Neuronal stem cell (in vitro differentiated cells): Measurements from ENCODE around the gene TSPEAR.

Experiments used
- DNase-seq: peaks from one replicate; pipeline ENCODE4 v3.0.0-alpha.2; 2013; ENCODE audit warnings: low spot score
- H2AFZ ChIP-seq: one replicate; pipeline ENCODE4 v1.6.1; 2013; ENCODE audit warnings: mild to moderate bottlenecking, low read length, inconsistent platforms
- H2AK5ac ChIP-seq: 2 replicates; pipeline ENCODE4 v1.6.1; 2013; ENCODE audit warnings: low read depth, mild to moderate bottlenecking, inconsistent platforms, low read length, moderate library complexity, mixed read lengths
- H2BK120ac ChIP-seq: 2 replicates; pipeline ENCODE4 v1.6.1; 2013; ENCODE audit warnings: low read depth, mild to moderate bottlenecking, inconsistent platforms, low read length, moderate library complexity, mixed read lengths
- H2BK12ac ChIP-seq: one replicate; pipeline ENCODE4 v1.6.1; 2013; ENCODE audit warnings: low read length, inconsistent platforms
- H2BK15ac ChIP-seq: 2 replicates; pipeline ENCODE4 v1.6.1; 2013; ENCODE audit warnings: mild to moderate bottlenecking, low read length, inconsistent platforms, mixed read lengths
- H2BK5ac ChIP-seq: one replicate; pipeline ENCODE4 v1.6.1; 2013; ENCODE audit warnings: inconsistent platforms, mild to moderate bottlenecking, low read length, moderate library complexity
- H3K14ac ChIP-seq: one replicate; pipeline ENCODE4 v1.6.1; 2013; ENCODE audit warnings: low read length, inconsistent platforms
- H3K18ac ChIP-seq: 2 replicates; pipeline ENCODE4 v1.6.1; 2013; ENCODE audit warnings: low read length, inconsistent platforms
- H3K23ac ChIP-seq: 2 replicates; pipeline ENCODE4 v1.6.1; 2013; ENCODE audit warnings: low read depth, mild to moderate bottlenecking, mixed read lengths, low read length, inconsistent platforms; ENCODE audit not compliant: poor library complexity
- H3K27ac ChIP-seq: replicated peaks from 3 replicates; pipeline ENCODE4 v1.5.1; 2013; ENCODE audit warnings: low read length, inconsistent platforms
- H3K27me3 ChIP-seq, 3 experiments: 2 replicates each; pipeline ENCODE4 v1.6.1; 2013; ENCODE audit warnings: low read length in 3 of 3, mild to moderate bottlenecking in 2 of 3, inconsistent platforms in 1 of 3, low read depth in 1 of 3, mixed read lengths in 1 of 3, moderate library complexity in 1 of 3; ENCODE audit not compliant: control insufficient read depth in 3 of 3, insufficient read depth in 3 of 3
- H3K36me3 ChIP-seq, 2 donors: replicated peaks in 1 of 2; 2 replicates each; pipeline ENCODE4 v1.6.1; 2013; ENCODE audit warnings: low read length in 2 of 2; ENCODE audit not compliant: control insufficient read depth in 2 of 2, insufficient read depth in 2 of 2
- H3K4ac ChIP-seq: 2 replicates; pipeline ENCODE4 v1.6.1; 2013; ENCODE audit warnings: inconsistent platforms, mild to moderate bottlenecking, low read length, moderate library complexity
- H3K4me1 ChIP-seq, 2 donors: 1 replicate in 1 of 2; 2 replicates in 1 of 2; pipeline ENCODE4 v1.6.1; 2013; ENCODE audit warnings: low read length in 2 of 2, low read depth in 1 of 2; ENCODE audit not compliant: control insufficient read depth in 2 of 2, insufficient read depth in 1 of 2
- H3K4me2 ChIP-seq: one replicate; pipeline ENCODE4 v1.6.1; 2013; ENCODE audit warnings: mild to moderate bottlenecking, low read length, inconsistent platforms; ENCODE audit not compliant: insufficient read depth, poor library complexity, severe bottlenecking
- H3K4me3 ChIP-seq, 2 donors: 2 replicates each; pipeline ENCODE4 v1.5.1; 2013; ENCODE audit warnings: low read length in 2 of 2, mild to moderate bottlenecking in 2 of 2, inconsistent platforms in 1 of 2, moderate library complexity in 1 of 2
- H3K79me1 ChIP-seq: one replicate; pipeline ENCODE4 v1.6.1; 2013; ENCODE audit warnings: low read depth, mild to moderate bottlenecking, inconsistent platforms, low read length, moderate library complexity
- H3K9ac ChIP-seq: one replicate; pipeline ENCODE4 v1.6.1; 2013; ENCODE audit warnings: mild to moderate bottlenecking, low read depth, low read length, inconsistent platforms; ENCODE audit not compliant: poor library complexity
- H3K9me3 ChIP-seq, 2 donors: replicated peaks in 1 of 2; 2 replicates each; pipeline versions ENCODE3 to v1.6.1; 2013; ENCODE audit warnings: low read length in 2 of 2, mild to moderate bottlenecking in 2 of 2, inconsistent platforms in 1 of 2, low read depth in 1 of 2, mixed read lengths in 1 of 2, moderate library complexity in 1 of 2; ENCODE audit not compliant: control insufficient read depth in 2 of 2, insufficient read depth in 1 of 2
- H4K8ac ChIP-seq: one replicate; pipeline ENCODE4 v1.6.1; 2013; ENCODE audit warnings: low read depth, mild to moderate bottlenecking, inconsistent platforms, low read length, moderate library complexity
- H4K91ac ChIP-seq: one replicate; pipeline ENCODE4 v1.6.1; 2013; ENCODE audit warnings: low read length, low read depth, mild to moderate bottlenecking, inconsistent platforms; ENCODE audit not compliant: poor library complexity
- WGBS, 2 donors: extraction: QIAGEN DNeasy Blood & Tissue Kit; methylation state at CpG; one replicate each; pipeline ENCODE4 v1.1.7; 2013; ENCODE audit warnings: missing lambda C conversion rate in 2 of 2, mixed read lengths in 1 of 2; ENCODE audit not compliant: insufficient read length in 2 of 2, insufficient replicate concordance in 1 of 2; ENCODE audit errors: extremely low coverage in 2 of 2; 5-methylcytosine and 5-hydroxymethylcytosine counted together

TSPEAR gene

GRCh38 chr21:44749116-44749758, 37.9 kb upstream of the TSPEAR start:
- H2BK5ac ChIP-seq, result peak overlapping the region; percentile 46
- H3K18ac ChIP-seq, result peak overlapping the region; percentile 49
- H2BK120ac ChIP-seq, result no peak overlapping the region
- H3K4ac ChIP-seq, result no peak overlapping the region
- H2BK12ac ChIP-seq, result no peak overlapping the region
- no peak overlapping the region for H3K9ac ChIP-seq
- H3K79me1 ChIP-seq, result no peaks in the 10 kb centered on the region
- peak overlapping the region; percentile 45 for H3K23ac ChIP-seq
- H2AFZ ChIP-seq, result peak overlapping the region; percentile 48
- peaks cover 2 to 12% of the 10 kb centered on the region in 2 donors for H3K4me1 ChIP-seq
- peaks cover 0 to 15% (median 0%) of the 10 kb centered on the region in 3 experiments for H3K27me3 ChIP-seq
- WGBS, 2 donors, result no CpG with 5 or more reads among the region's 26 CpGs
- H2AK5ac ChIP-seq, result peak overlapping the region; percentile 89
- H3K9me3 ChIP-seq, result peaks cover 0 to 2% of the 10 kb centered on the region in 2 donors
- H3K36me3 ChIP-seq, result no peaks in the 10 kb centered on the region
- no peak overlapping the region for H4K8ac ChIP-seq
- no peak overlapping the region for H2BK15ac ChIP-seq
- H3K27ac ChIP-seq, result no peak overlapping the region
- DNase-seq, result no peak
- no peak overlapping the region for H3K4me3 ChIP-seq
- H3K14ac ChIP-seq, result no peak overlapping the region
- H4K91ac ChIP-seq, result no peak overlapping the region
- H3K4me2 ChIP-seq, result no peak overlapping the region

- Histone ChIP-seq H3K27me3 (peaks cover 0 to 15% (median 0%) of the 10 kb centered on the region in 3 experiments), H3K14ac (no peak overlapping the region), H3K79me1 (no peaks in the 10 kb centered on the region), H3K18ac (no peak overlapping the region), H3K9ac (no peak overlapping the region), H2BK120ac (no peak overlapping the region), H2BK5ac (peak overlapping the region; percentile 46), H2AK5ac (no peak overlapping the region), H2BK15ac (no peak overlapping the region), H3K23ac (peak overlapping the region; percentile 11), H2BK12ac (no peak overlapping the region), H3K4me3 (no peak overlapping the region), H4K91ac (no peak overlapping the region), H3K4me2 (no peak overlapping the region), H3K4me1 (peaks cover 2 to 12% of the 10 kb centered on the region in 2 donors), H4K8ac (no peak overlapping the region), H3K4ac (no peak overlapping the region), H3K9me3 (peaks cover 0 to 2% of the 10 kb centered on the region in 2 donors), H3K36me3 (no peaks in the 10 kb centered on the region), H2AFZ (peak overlapping the region; percentile 48), H3K27ac (no peak overlapping the region)
- DNase-seq, result no peak
- WGBS, 2 donors, result no CpG with 5 or more reads among the region's 16 CpGs
Measured at GRCh38 chr21:44748621-44749020, 37.2 kb upstream of the TSPEAR start.

DNA sequence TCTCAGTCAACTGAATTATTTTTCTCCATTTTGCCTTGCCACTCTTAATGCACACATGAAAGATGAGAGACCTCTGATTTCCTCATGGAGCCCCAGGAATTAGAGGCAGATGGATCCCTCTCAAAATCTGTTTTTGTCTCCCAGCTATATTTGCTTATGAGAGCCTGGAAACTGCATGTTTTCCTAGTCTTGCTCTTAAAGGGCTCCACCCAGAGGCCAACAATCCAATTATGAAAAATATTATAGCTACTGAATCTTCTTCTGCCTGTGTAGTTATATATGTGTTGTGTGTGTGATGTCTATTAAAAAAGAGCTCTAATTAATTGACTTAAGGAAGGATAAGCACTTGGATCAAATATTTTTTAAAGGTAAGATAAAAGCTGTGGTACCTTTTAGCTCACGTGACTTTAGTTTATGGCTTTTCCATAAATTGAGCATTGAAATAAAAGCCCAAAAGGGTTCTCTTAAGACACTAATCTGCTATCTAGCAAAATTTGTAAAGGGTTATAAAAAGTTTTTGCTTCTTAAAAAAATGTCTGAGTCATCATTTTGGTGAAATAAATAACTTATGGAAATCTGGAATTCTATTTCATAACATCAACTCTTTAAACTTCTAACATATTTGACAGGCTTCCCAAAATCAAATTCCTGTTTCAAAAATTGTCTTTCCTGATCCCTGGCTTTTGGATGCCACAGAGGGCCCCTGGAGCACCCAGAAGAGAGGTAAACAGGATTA, 31.2 kb upstream of the TSPEAR start:
- DNase-seq, result no peak
- H3K18ac ChIP-seq, result no peak overlapping the region
- peaks cover 0 to 3% of the 10 kb centered on the region in 2 donors for H3K4me1 ChIP-seq
- H3K9ac ChIP-seq, result no peak overlapping the region
- H3K36me3 ChIP-seq, result no peaks in the 10 kb centered on the region
- H2AFZ ChIP-seq, result no peak overlapping the region
- H4K91ac ChIP-seq, result no peak overlapping the region
- no peak overlapping the region for H2AK5ac ChIP-seq
- H4K8ac ChIP-seq, result no peak overlapping the region
- no peak overlapping the region for H3K4me3 ChIP-seq
- H3K4me2 ChIP-seq, result no peak overlapping the region
- no peak overlapping the region for H3K27ac ChIP-seq
- WGBS, 2 donors, result no CpG with 5 or more reads among the region's 1 CpG
- H3K4ac ChIP-seq, result no peak overlapping the region
- H3K14ac ChIP-seq, result no peak overlapping the region
- H3K27me3 ChIP-seq, result peaks cover 0 to 36% (median 0%) of the 10 kb centered on the region in 3 experiments
- peaks cover 0 to 20% of the 10 kb centered on the region in 2 donors for H3K9me3 ChIP-seq
- no peak overlapping the region for H2BK5ac ChIP-seq
- H2BK120ac ChIP-seq, result no peak overlapping the region
- H2BK15ac ChIP-seq, result no peak overlapping the region
- no peak overlapping the region for H2BK12ac ChIP-seq
- no peak overlapping the region for H3K23ac ChIP-seq
- no peaks in the 10 kb centered on the region for H3K79me1 ChIP-seq

- H3K36me3 ChIP-seq, result no peaks in the 10 kb centered on the region
- no peak overlapping the region for H2AFZ ChIP-seq
- H2AK5ac ChIP-seq, result no peak overlapping the region
- no peak overlapping the region for H3K9ac ChIP-seq
- no peak for DNase-seq
- H2BK12ac ChIP-seq, result no peak overlapping the region
- no peak overlapping the region for H2BK15ac ChIP-seq
- no peak overlapping the region for H3K23ac ChIP-seq
- peaks cover 0 to 36% (median 0%) of the 10 kb centered on the region in 3 experiments for H3K27me3 ChIP-seq
- no peak overlapping the region for H3K18ac ChIP-seq
- H4K8ac ChIP-seq, result no peak overlapping the region
- H3K14ac ChIP-seq, result no peak overlapping the region
- no peak overlapping the region for H2BK120ac ChIP-seq
- H3K79me1 ChIP-seq, result no peaks in the 10 kb centered on the region
- peaks cover 0 to 3% of the 10 kb centered on the region in 2 donors for H3K4me1 ChIP-seq
- no peak overlapping the region for H3K4me2 ChIP-seq
- H2BK5ac ChIP-seq, result no peak overlapping the region
- no peak overlapping the region for H3K4me3 ChIP-seq
- H3K4ac ChIP-seq, result no peak overlapping the region
- no peak overlapping the region for H3K27ac ChIP-seq
- H4K91ac ChIP-seq, result no peak overlapping the region
- WGBS, 2 donors, result no CpG with 5 or more reads among the region's 3 CpGs
- H3K9me3 ChIP-seq, result peaks cover 0 to 24% of the 10 kb centered on the region in 2 donors
Measured at GRCh38 chr21:44741921-44742320, 30.5 kb upstream of the TSPEAR start.
